Peyer's patch (tissue), 4 donors: ENCODE data around the gene MEGF6. TPM values are rescaled to one million over a fixed set of nuclear protein-coding genes. Genes with fewer than 3 reads are reported as not detected.

ENCODE experiments used
- DNase-seq, 3 donors: peaks; one replicate each; pipeline ENCODE4 v3.0.0-alpha.2; 2017 to 2019
- H3K27ac ChIP-seq, 4 donors: fragments of 200-600 bp; sonication (generic); one replicate each; pipeline ENCODE4 v1.5.1; 2016 to 2019
- H3K27me3 ChIP-seq, 2 donors: fragments of 200-600 bp; sonication (generic); one replicate each; pipeline ENCODE4 v1.5.1; 2019
- H3K36me3 ChIP-seq, 3 donors: fragments of 200-600 bp; sonication (generic); one replicate each; pipeline ENCODE4 v1.5.1; 2016 to 2019
- H3K4me1 ChIP-seq, 4 donors: fragments of 200-600 bp; sonication (generic); one replicate each; pipeline ENCODE4 v1.5.1; 2016 to 2019
- H3K4me3 ChIP-seq, 4 donors: fragments of 200-600 bp; sonication (generic); 1 replicate in 3 of 4; 2 replicates in 1 of 4; pipeline ENCODE4 v1.5.1; 2016 to 2019; ENCODE audit warnings: mild to moderate bottlenecking in 1 of 4
- H3K9me3 ChIP-seq, 4 donors: fragments of 200-600 bp; sonication (generic); one replicate each; pipeline ENCODE4 v1.5.1; 2016 to 2019; ENCODE audit warnings: mild to moderate bottlenecking in 1 of 4
- CTCF ChIP-seq, 6 experiments: fragments of 450-650 bp in 4 of 6; fragments of 200-600 bp in 2 of 6; sonication (generic) in 1 of 6; IDR thresholded peaks; one replicate each; pipeline ENCODE4 v1.5.1; 2017 to 2019; ENCODE audit warnings: antibody characterized with exemption in 6 of 6, mild to moderate bottlenecking in 3 of 6, moderate library complexity in 1 of 6
- POLR2A ChIP-seq, 2 donors: fragments of 450-650 bp; IDR thresholded peaks; one replicate each; pipeline ENCODE4 v1.5.1; 2017; ENCODE audit warnings: antibody characterized with exemption in 2 of 2, mild to moderate bottlenecking in 2 of 2, moderate library complexity in 2 of 2
- total RNA-seq, 4 donors: library from RNA; depleted of rRNA; stranded (reverse); fragments of >200 nt; gene quantifications; one replicate each; pipeline ENCODE4 v1.1.0, GENCODE V29; 2016

The MEGF6 gene
- total RNA-seq, 4 donors from 2014 or later: 2.5 to 61.1 (median 11.1) TPM

- H3K4me3 ChIP-seq: no peak overlapping the region
- H3K9me3 ChIP-seq: no peaks in the 10 kb centered on the region
- H3K4me1 ChIP-seq: no peaks in the 10 kb centered on the region
- TF ChIP-seq POLR2A (IDR thresholded peaks at IDR 0.05) (no peak), CTCF (IDR thresholded peaks at IDR 0.05) (no peak)
- no peak for DNase-seq
- no peak overlapping the region for H3K27ac ChIP-seq
- H3K27me3 ChIP-seq: no peaks in the 10 kb centered on the region
- H3K36me3 ChIP-seq: no peaks in the 10 kb centered on the region
These were observed 105.3 kb downstream of the MEGF6 start for GRCh38 chr1:3506041-3506440.

GRCh38 chr1:3505161-3505560 is 106.1 kb downstream of the MEGF6 start:
- no peaks in the 10 kb centered on the region for H3K27me3 ChIP-seq
- H3K27ac ChIP-seq: no peak overlapping the region
- no peak overlapping the region for H3K4me3 ChIP-seq
- TF ChIP-seq POLR2A (IDR thresholded peaks at IDR 0.05): no peak
- H3K36me3 ChIP-seq: no peaks in the 10 kb centered on the region
- DNase-seq: no peak
- no peaks in the 10 kb centered on the region for H3K4me1 ChIP-seq
- H3K9me3 ChIP-seq: no peaks in the 10 kb centered on the region

GRCh38 chr1:3504822-3505153 is 106.5 kb downstream of the MEGF6 start:
- no peak for TF ChIP-seq POLR2A (IDR thresholded peaks at IDR 0.05)
- no peak for TF ChIP-seq CTCF (IDR thresholded peaks at IDR 0.05)
- Histone ChIP-seq H3K36me3 (no peaks in the 10 kb centered on the region), H3K27ac (no peak overlapping the region), H3K4me3 (no peak overlapping the region), H3K27me3 (no peaks in the 10 kb centered on the region), H3K4me1 (no peaks in the 10 kb centered on the region), H3K9me3 (no peaks in the 10 kb centered on the region)
- no peak for DNase-seq

GRCh38 chr1:3504151-3504821 is 107.0 kb downstream of the MEGF6 start:
- Histone ChIP-seq H3K27me3 (no peaks in the 10 kb centered on the region), H3K27ac (no peak overlapping the region), H3K4me1 (no peaks in the 10 kb centered on the region), H3K4me3 (no peak overlapping the region), H3K9me3 (no peaks in the 10 kb centered on the region), H3K36me3 (no peaks in the 10 kb centered on the region)
- no peak for TF ChIP-seq POLR2A (IDR thresholded peaks at IDR 0.05)
- no peak for TF ChIP-seq CTCF (IDR thresholded peaks at IDR 0.05)
- DNase-seq: no peak

GRCh38 chr1:3503525-3503886 is 107.8 kb downstream of the MEGF6 start:
- Histone ChIP-seq H3K4me3 (no peak overlapping the region), H3K9me3 (no peaks in the 10 kb centered on the region), H3K36me3 (no peaks in the 10 kb centered on the region), H3K4me1 (no peaks in the 10 kb centered on the region), H3K27ac (no peak overlapping the region), H3K27me3 (no peaks in the 10 kb centered on the region)
- TF ChIP-seq CTCF (IDR thresholded peaks at IDR 0.05) (no peak), POLR2A (IDR thresholded peaks at IDR 0.05) (no peak)
- DNase-seq: no peak

- no peak for DNase-seq
- TF ChIP-seq POLR2A (IDR thresholded peaks at IDR 0.05) (no peak), CTCF (IDR thresholded peaks at IDR 0.05) (no peak)
- Histone ChIP-seq H3K4me1 (no peaks in the 10 kb centered on the region), H3K36me3 (no peaks in the 10 kb centered on the region), H3K9me3 (no peaks in the 10 kb centered on the region), H3K4me3 (no peak overlapping the region), H3K27me3 (no peaks in the 10 kb centered on the region), H3K27ac (no peak overlapping the region)
These were observed 108.4 kb downstream of the MEGF6 start for GRCh38 chr1:3502641-3503524.
